Measurements from ENCODE around the gene GCNT3.

- TF ChIP-seq CTCF (IDR thresholded peaks at IDR 0.05) (no peak), POLR2A (IDR thresholded peaks at IDR 0.05) (no peak)
Measured at GRCh38 chr15:59642351-59642750, 30.8 kb downstream of the GCNT3 start.

Measured in Peyer's patch (tissue), 4 donors.